AG08395 (cell line): ENCODE measurements around the gene THAP9.
"Not testable (repeated sequence)": the region's sequence is repeated elsewhere in the genome, so short reads cannot be mapped to it uniquely, and the experiment has no call there.

Source experiments
- DNase-seq: peaks from one replicate; pipeline ENCODE4 v3.0.0; 2012; ENCODE audit warnings: mixed read lengths, low spot score

THAP9 gene, protein sequence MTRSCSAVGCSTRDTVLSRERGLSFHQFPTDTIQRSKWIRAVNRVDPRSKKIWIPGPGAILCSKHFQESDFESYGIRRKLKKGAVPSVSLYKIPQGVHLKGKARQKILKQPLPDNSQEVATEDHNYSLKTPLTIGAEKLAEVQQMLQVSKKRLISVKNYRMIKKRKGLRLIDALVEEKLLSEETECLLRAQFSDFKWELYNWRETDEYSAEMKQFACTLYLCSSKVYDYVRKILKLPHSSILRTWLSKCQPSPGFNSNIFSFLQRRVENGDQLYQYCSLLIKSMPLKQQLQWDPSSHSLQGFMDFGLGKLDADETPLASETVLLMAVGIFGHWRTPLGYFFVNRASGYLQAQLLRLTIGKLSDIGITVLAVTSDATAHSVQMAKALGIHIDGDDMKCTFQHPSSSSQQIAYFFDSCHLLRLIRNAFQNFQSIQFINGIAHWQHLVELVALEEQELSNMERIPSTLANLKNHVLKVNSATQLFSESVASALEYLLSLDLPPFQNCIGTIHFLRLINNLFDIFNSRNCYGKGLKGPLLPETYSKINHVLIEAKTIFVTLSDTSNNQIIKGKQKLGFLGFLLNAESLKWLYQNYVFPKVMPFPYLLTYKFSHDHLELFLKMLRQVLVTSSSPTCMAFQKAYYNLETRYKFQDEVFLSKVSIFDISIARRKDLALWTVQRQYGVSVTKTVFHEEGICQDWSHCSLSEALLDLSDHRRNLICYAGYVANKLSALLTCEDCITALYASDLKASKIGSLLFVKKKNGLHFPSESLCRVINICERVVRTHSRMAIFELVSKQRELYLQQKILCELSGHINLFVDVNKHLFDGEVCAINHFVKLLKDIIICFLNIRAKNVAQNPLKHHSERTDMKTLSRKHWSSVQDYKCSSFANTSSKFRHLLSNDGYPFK

DNA sequence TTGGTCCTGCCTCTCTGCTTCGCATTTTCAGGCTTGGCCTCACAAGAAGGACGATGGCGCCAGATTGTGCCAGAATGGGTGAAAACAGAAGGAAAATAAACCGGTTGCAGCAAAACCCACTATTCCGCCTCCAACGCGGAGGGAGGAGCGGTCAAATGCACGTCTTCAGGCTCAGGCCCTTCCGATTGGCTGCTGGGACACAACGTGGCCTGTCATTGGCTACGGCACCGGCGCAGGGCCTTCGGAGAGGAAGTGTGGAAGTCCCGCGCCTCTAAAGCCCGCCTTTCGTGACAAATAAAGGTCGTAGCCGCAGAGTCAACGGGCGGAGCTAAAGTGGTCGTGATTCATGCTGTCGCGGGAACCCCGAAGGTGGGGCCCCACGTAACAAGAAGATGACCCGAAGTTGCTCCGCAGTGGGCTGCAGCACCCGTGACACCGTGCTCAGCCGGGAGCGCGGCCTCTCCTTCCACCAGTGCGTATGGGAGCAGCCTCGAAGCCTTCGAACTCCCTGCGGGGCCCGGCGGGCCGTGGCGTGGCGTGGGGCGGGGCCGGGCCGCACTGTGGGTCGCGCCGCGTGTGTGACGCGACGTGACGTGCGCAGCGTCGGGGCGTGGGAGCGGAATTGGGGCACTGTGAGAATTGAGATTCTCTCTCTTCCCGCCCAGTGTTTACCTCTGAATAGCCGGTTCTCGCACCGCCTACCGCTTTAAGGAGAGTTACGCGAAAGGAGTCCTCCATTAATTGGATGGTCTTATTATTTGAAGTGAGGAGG, at the start of gene THAP9:
Gene THAP9 (plus strand): TSS at position 325 of the 772 bp plus-strand sequence. CDS start 68 bp downstream, at position 393.
- DNase-seq: peak; percentile 95

DNA sequence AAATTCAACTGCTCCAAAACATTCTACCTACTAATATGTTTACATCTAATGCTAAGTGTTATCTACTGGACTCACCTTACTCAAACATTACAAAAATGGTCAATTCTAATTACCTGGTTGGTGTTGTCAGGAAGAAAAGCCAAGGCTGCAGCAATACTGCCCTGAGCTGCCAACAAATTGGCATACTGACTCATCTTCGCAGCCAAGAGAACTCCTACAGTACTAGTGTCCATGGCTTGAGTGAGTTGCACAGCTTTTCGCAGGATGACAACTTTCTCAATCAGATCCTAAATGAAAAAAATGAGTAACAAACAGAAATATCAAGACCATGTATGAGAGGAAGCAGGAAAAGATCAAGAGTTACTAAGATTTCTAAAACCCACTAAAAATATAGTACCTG, 49.2 kb upstream of the THAP9 start:
- DNase-seq: no peak

DNA sequence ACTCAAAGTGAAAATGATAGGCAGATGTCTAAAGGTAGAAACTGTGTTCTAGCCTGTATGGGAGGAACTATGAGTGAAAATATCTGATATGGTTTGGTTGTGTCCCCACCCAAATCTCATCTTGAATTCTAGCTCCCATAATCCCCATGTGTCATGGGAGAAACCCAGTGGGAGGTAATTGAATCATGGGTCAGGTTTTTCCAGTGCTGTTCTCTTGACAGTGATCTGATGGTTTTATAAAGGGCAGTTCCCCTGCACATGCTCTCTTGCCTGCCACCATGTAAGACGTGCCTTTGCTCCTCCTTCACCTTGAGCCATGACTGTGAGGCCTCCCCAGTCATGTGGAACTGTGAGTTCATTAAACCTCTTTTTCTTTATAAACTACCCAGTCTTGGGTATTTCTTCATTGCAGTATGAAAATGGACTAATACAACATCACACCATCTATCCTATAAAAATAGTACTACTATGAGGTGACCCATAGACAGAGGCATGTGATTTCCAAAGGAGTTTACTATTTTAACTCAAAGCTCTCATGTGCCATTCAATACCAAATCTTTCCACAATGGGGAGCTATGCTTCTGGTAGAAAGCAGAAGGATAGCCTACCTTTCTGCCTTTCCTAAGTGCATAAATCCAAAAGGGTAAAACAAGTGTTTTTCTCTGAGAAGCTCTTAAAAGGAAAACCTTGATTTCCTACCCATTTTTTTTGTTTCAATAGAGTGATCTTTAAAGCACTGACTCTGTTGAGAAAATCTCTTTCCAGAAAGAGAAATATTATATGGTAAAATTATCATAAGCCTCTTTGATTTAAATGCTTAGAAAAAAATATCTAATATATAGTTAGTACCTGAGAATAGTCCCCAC, 48.4 kb upstream of the THAP9 start:
- DNase-seq: no peak

DNA sequence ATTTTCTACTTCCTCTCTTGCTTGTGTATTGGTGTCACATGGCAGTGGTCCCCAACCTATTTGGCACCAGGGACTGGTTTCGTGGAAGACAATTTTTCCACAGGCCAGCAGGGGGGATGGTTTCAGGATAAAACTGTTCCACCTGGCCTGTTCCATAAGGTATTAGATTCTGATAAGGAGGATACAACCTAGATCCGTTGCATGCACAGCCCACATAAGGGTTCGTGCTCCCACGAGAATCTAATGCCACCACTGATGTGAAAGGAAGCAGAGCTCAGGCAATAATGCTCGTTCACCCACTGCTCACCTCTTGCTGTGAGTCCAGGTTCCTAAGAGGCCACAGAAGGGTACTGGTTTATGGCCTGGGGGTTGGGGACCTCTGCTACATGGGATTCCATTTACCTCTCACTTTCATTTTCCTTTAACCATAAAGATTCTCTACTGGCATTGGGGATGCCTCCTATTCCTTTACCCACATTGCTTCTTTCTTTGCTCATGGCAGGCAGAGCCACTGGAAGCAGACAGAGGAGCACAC, 47.7 kb upstream of the THAP9 start:
- DNase-seq: no peak

DNA sequence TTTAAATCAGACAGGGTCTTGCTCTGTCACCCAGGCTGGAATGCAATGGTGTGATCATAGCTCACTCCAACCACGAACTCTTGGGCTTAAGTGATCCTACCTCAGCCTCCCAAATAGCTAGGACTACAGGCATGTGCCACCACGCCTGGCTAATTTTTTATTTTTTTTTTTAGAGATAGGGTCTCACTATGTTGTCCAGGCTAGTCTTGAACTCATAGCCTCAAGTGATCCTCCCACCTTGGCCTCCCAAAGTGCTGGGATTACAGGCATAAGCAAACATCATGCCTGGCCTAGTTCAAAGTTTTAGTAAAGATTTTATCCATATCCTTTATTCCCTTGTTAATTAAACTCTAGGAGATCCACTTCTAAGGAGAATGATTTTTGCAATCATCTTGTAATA, 40.0 kb upstream of the THAP9 start:
- DNase-seq: not testable (repeated sequence)

DNA sequence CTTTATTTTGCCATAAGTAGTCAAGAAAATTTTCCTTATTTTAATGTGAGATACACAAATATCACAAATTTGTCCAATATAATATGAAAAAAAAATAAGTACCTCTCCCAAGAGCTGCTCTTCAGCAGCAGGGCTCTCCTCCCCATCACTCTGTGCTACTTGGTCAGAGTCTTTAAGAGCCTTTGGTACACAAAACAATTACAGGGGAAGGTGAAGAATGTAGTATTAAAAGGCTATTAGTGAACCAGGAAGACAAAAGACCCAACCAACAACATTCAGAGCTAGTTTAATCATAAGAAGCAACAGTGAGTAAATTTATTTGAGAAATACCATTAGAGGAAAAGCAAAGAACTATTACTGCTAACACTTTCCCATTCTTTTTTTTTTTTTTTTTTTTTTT, 39.0 kb upstream of the THAP9 start:
- no peak for DNase-seq

DNA sequence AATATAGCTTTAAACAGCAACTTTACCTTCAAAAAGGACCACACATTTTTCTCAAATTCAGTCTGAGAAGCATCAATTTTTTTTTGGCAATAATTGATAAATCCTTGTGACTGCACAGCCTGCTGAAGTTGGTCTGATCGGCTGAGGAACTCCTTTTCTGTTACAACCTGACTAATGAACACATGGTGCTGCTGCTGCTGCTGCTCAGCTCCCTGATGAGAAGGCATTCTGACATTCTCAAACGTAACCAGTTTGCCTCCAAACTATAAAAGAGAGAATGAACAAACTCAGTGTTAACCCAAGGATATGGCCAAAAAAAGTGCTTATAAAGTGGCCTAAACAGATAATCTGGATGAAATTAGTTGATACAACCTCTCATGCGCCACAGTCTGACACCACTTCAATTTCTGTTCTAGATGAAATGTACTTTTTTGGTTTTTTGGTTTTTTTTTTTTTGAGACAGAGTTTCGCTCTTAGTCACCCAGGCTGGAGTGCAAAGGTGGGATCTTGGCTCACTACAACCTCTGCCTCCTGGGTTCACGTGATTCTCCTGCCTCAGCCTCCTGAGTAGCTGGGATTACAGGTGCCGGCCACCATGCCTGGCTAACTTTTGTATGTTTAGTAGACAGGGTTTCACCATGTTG, 36.1 kb upstream of the THAP9 start:
- DNase-seq: no peak

DNA sequence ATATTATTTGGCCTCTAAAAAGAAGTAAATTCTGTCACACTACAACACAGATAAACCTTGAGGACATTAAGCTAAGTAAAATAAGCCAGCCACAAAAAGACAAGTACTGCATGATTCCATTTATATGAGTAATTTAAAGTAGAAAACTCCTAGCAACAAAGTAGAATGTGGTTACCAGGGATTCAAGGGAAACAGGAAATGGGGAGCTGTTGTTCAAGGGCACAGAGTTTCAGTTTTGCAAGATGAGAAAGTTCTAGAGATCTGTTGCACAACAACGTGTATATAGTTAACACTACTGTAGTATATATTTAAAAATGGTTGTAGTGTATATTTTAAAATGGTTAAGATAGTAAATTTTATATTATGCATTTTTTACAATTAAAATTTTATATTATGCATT, 34.9 kb upstream of the THAP9 start:
- DNase-seq: peak; percentile 64

DNA sequence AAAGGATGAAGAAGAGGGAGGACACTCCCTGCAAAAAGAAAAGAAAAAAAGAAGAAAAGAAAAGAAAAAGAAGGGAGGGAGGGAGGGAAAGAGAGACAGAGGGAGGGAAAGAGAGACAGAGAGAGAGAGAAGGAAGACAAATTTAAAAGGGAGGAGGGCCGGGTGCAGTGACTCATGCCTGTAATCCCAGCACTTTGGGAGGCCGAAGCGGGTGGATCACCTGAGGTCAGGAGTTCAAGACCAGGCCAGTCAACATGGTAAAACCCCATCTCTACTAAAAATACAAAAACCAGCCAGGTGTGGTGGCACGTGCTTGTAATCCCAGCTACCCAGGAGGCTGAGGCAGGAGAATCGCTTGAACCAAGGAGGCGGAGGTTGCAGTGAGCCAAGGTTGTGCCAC, 34.5 kb upstream of the THAP9 start:
- not testable (repeated sequence) for DNase-seq

DNA sequence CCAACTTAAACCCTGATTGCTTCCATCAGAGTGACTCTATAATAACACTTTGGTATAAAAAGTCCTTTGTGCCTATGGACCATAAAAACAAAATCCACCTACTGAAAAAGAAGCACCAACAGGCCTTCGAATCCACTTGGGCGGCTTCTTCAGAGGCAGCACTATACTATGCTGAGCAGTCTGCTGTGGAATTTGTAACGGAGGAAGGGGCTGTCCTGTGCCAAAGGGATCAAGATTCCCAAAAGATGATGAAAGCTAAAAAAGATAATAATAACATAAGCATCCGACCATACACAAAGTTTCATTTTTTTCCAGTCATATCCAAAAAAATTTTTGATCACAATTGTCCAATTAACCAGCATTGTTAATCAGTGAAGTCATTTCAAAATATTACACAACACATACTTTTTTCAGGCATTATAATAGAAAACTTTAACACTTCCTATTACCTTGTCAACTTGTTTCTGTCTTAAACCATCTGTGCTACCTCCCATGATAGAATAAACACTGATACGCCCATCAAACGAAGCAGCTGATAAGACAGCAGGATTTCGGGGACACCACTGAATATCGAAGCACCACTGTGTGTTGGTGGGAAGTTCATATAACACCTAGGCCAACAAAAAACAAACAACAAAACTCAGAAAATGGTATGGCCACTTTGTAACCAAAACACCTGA, 33.7 kb upstream of the THAP9 start:
- peak; percentile 2 for DNase-seq

DNA sequence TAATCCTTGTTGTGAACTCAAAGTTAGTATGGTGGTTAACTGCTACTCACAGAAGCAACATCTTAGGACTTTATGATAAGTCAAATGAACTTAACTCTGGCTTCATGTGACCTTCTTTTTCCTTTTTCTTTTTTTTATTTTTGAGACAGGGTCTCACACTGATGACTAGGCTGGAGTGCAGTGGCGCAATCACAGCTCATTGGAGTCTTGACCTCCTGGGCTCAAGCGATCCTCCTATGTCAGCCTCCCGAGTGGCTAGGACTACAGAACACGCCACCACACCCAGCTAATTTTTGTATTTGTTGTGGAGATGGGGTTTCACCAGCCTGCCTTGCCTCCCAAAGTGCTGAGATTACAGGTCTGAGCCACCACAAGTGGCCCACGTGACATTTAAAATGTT, 32.0 kb upstream of the THAP9 start:
- no peak for DNase-seq

DNA sequence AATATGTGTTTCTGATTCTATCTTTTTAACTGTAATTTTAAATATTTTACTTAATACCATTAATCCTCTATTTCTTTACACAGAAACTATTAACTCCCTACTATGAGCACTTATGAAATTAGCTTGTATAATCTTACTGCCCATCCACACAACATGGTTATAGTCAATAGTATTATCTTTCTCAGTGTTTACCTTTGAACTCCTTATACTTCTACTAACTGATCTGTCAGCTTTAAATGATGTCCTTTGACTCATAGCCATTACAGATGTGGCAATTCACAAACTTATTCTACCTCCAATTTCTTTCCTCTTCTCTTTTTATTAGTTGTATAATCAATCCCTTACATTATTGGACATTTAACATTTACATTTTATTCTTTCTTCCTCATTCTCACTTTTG, 15.1 kb upstream of the THAP9 start:
- DNase-seq: no peak

DNA sequence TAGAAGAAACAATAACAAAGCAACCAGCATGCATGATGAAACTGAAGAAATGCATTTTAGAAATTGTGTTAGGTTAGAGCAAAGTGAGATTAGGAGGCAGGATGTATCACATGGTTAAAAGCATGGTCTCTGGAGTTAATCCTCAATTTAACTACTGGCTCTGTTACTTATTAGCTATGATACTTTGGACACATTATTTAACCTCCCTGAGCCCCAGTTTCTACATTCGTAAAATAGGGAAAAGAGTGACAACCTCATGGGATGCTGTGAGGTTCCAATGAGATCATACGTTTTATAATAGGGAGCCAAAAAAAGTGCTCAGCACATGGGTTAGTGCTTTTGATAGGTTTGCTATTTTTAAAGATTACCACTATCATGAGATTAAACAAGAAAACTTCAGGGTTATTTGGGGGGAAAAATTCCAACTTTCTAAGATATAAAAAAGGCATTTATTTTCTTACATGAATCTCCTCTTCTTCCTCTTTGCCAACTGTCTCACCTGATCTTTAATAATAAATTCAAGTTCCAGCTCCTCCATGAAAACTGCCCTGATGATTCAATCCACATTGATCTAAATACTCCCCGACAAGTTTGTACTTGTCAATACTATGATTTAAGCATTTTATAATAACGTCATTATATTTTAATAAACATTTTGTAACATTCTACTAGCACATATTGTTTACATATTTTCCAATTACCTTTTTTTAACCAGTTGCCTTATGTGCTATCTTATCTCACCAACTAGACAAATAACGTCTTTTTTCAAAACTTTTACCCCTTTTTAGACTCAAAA, 14.2 kb upstream of the THAP9 start:
- DNase-seq: no peak

DNA sequence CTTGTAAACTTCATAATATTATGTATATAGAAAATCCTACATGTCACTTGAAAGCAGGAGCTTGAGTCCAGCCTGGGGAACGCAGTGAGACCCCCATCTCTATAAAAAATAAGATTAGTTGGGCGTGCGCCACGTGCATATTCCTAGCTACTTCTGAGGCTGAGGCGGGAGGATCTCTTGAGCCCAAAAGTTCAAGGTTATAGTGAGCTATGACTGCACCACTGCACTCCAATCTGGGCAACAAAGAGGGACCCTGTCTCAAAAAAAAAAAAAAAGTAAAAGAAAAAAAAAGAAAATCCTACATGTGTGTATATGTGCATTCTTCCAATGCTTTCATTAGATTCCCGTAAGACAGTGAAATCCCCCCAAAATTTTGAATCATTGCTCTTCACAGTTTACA, 11.2 kb upstream of the THAP9 start:
- DNase-seq: no peak

DNA sequence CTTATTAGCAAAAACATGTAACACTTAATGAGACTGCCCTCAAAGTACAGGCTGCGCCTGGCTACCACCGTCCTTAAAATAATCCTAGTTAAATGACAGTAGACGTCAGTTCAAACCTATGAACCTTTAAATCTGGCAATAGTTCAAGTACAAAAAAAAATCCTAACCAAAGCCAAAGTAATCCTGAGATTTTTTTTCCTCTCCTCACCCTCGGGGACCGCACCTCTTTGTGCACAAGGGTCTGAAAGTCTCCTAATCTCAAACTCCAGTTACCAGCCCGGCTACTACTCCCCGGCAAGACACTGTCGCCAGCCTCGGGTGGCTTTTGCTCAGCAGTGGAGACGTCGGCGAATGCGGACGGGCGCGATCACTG, 10.0 kb upstream of the THAP9 start:
- DNase-seq: no peak

DNA sequence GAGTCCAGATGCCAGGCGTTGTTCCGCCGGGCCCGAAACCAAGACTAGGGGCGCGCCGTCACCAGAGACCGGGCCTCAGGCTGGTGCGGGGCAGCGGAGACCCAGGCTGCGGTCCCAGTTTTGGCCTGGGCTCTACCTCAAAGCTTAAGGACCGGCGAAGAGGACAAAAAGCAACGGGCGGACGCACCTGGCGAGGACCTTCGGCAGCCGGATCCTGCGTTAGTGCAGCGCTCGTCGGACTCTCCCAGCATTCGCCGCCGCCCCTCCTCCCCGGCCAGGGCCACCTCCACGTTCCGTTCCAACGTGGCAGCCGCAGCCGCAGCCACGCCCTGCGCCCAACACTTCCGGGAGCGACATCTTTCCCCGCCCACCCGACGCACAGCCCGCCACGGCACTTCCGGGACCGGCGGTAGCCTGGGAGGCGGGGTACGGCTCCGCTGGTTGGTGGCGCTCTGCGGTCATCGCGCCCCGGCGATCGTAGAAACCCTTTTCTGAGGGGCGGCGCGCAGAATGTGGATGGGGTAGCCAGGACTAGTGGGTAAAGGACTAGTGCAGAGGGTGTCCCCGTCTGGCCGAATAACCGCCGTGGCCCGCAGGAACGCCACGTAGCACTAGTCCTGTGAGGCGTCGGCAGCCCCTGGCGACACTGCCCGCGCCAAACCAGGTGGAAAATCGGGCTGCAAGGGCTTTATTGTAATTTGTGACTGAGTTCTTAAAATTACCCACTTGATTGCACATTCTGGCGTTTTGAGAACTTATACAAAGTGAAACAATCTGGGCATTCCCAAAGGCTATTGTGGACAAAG, 9.4 kb upstream of the THAP9 start, which contains the start of gene SEC31A:
Gene SEC31A (minus strand): TSS at position 253 of the 806 bp plus-strand sequence. CDS start 9,217 bp downstream, outside the sequence.
- peak; percentile 95 for DNase-seq

DNA sequence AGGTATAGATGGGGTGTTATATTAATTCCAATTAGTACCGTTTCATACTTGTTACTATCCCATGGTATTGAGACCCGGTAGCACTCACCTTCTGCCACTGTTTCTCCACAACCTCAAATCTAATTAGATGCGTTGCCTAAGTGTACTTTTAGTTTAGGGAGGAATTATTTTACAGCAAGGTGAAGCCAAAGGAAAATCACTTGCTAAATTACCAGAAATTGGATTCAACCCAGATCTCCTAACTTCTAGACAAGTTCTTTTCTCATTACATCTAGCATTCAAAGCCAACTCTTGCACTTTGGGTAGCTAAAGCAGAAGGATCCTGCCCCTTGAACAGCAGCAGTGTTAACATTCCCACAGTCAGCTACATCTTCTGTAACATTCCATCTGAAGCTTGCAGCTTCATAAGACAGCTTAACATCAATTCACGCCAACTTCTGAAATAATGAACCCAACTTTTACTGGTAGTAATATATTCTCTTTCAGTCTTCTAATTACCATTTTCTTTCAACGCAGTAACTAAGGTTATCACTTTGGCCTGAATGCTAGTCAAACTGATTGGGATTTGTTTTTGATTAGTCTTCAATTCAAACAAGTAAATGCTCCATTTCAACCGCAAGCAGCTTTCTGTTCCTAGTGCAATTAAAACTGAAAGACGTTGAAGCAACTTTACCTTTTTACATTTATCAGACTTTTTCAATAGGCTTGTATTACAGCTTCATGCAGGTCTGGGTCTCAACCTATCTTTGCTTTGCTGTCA, 8.6 kb upstream of the THAP9 start:
- no peak for DNase-seq

DNA sequence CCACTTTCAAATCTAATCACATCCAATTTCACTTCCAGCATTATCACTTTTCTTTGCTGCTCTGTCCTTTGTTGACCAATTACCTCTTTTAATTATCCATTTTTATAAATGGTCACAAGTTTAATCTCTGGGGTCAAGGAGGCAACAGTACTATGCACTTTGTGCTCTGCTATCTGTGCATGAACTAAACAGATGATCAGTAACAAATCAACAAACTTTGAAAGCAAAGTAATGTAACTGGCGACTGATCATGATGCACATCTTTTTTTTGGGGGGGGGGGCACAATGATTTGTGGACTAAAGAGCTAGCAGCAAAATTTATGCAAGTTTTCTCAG, 8.1 kb upstream of the THAP9 start:
- DNase-seq: no peak
